Neural progenitor cell (in vitro differentiated cells): Measurements from ENCODE around the gene GPR75.

ENCODE experiments used
- CTCF ChIP-seq: fragments of 200-600 bp; sonication (generic); IDR thresholded peaks from 2 replicates; pipeline ENCODE4 v1.5.1; 2017; ENCODE audit warnings: antibody characterized with exemption, mild to moderate bottlenecking
- EZH2phosphoT487 ChIP-seq: fragments of 200-600 bp; sonication (generic); IDR thresholded peaks from 2 replicates; pipeline ENCODE4 v1.6.1; 2017; ENCODE audit warnings: antibody characterized with exemption

GRCh38 chr2:53877556-53877955 is 17.8 kb upstream of the GPR75 start:
- TF ChIP-seq EZH2phosphoT487 (no peak), CTCF (no peak)
